HG03196 (cell line): ENCODE data around the gene ZNF595.
"Not testable (repeated sequence)": the region's sequence is repeated elsewhere in the genome, so short reads cannot be mapped to it uniquely, and the experiment has no call there.

Experiments used
- ATAC-seq: cut with Tn5 transposase; IDR thresholded peaks from one replicate; pipeline ENCODE4 v1.9.1; 2021; ENCODE audit not compliant: unreplicated experiment

The ZNF595 gene

DNA sequence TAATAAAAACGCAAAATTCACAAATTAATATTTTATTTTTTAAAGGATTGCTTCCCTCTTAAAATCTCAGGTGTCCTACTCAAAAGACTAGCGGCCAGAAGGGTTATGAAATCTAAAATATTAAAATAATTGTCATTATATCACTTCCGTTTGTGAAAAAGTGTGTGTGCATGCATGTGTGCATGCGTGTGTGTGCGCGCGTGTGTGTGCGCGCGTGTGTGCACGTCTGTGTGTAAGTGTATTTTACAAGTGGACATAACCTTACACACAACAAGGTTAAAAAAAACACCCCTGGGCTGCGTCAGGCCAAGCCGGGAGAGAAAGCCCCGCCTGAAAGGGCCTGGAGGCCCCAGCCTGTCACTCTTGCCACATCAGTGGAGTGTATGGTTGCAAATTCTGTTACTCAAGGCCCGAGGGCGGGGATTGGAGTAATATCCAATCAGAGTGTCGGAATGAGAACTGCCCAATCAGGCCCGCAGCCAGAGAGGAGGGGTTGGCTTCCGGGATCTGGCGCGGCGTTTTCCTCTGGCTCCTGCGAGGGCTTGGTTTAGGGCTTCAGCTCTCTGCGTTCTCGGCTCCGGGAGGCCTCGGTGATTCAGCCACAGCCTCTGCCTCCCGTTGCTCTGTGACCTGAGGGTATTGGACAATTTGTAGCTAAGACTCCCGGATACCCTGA lies at the start of gene ZNF595:
ZNF595 (plus strand) TSS at position 518 of the 676 bp plus-strand sequence. CDS start 168 bp downstream, outside the sequence.
- not testable (repeated sequence) for ATAC-seq

- ATAC-seq: not testable (repeated sequence)
Measured at GRCh38 chr4:9937-10870, 42.9 kb upstream of the ZNF595 start.

DNA sequence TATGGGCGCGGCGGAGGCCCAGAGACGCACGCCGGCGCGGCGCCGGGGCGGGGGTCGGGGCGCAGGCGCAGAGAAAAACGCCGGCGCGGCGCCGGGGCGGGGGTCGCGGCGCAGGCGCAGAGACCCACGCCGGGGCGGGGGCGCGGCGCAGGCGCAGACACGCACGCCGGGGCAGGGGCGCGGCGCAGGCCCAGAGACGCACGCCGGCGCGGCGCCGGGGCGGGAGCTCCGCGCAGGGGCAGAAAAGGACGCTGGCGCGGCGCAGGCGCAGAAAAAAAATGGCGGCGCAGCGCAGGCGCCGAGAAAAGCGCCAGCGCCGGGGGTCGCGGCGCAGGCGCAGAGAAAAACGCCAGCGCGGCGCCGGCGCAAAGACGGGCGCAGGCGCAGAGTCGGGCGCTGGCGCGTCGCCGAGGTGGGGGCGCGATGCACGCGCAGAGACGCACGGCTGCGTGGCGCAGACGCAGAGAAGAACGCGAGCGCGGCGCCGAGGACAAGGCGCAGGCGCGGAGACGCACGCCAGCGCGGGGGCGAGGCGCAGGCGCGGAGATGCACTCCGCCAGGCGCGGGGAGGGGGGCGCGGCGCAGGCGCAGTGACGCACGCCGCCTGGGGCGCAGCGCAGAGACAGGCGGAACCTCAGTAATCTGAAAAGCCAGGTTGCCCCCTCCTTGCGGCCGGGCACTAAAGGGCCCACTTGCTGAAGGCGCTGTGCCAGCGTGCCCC lies 41.9 kb upstream of the ZNF595 start:
- ATAC-seq: peak; percentile 43

GRCh38 chr4:11816-12417 lies 41.2 kb upstream of the ZNF595 start:
- ATAC-seq: peak; percentile 92

- not testable (repeated sequence) for ATAC-seq
Measured at GRCh38 chr4:18128-18527, 35.0 kb upstream of the ZNF595 start.

GRCh38 chr4:18589-18988 lies 34.5 kb upstream of the ZNF595 start:
- ATAC-seq: not testable (repeated sequence)

GRCh38 chr4:22882-23281 lies 30.2 kb upstream of the ZNF595 start:
- not testable (repeated sequence) for ATAC-seq

DNA sequence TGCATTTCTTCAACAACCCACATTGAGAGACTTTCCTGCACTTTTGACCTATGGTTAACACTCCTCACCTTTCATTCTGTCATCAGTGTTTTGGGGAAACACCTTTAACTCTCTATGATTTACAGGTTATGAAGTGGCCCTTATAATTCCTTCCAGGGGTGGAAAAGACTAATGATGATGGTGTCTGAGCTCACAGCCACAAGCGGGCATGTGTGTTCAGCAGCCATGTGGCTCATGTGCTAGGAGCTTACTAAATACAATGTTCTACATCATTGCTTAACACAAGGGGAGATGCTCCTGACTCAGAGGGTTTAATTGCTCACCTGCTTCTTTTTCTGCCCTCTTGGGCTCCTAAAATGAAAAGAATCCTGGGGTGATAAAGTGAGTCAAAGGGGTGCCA lies 28.8 kb upstream of the ZNF595 start:
- not testable (repeated sequence) for ATAC-seq

- ATAC-seq: not testable (repeated sequence)
Measured at GRCh38 chr4:27501-27900, 25.6 kb upstream of the ZNF595 start.

- ATAC-seq: not testable (repeated sequence)
Measured at GRCh38 chr4:28767-29542, 24.2 kb upstream of the ZNF595 start.

DNA sequence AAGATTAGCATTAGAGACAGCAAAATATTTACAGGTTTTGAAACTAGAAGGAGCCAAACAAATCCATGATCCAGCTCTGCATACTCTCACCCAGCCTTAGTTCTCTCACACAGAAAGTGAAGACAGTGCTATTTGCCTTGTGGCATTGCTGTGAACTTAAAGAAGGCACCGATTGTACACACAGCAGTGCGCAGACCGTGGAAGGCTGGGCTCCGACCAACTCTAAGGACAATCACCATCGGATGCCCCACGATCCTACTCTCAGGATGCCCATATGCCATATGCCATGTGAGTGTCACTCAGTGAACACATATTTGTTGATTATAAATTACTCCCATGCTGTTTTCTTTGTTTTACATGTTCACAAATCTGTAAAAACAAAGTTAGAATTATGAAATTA lies 19.8 kb upstream of the ZNF595 start:
- ATAC-seq: not testable (repeated sequence)

GRCh38 chr4:36559-37415 lies 16.3 kb upstream of the ZNF595 start:
- not testable (repeated sequence) for ATAC-seq

- not testable (repeated sequence) for ATAC-seq
Measured at GRCh38 chr4:38202-38601, 14.9 kb upstream of the ZNF595 start.

GRCh38 chr4:43375-43774 lies 9.7 kb upstream of the ZNF595 start:
- ATAC-seq: not testable (repeated sequence)

- ATAC-seq: not testable (repeated sequence)
Measured at GRCh38 chr4:51253-51652, 1.9 kb upstream of the ZNF595 start.

DNA sequence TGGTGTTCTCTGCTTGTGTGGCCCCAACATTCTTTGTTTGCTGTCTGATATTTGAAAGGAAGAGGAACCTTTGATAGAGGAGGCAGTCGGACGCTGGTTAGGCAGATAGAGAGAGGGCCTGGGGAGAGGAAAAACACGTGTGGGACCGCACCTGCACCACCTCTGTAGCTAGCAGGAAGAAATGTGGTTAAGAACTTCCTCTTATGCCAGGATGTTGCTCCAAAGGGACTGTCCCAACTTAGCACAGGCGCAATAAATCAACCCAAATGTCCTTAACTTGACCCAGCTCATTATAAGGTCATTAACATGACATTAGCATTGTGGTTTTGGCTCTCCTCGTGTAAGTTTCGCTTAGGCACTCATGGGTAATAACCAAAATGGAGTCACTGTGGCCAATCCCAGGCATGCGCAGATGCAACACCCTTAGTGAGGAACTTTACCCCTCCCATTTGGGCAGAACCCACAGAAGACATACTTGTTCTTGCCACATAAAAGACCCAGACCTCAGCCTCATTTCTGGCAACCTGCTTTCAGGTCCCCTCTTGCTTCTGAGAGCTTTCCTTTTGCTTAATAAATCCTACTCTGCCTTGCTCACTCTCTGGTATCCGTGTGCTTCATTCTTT lies 1.4 kb upstream of the ZNF595 start:
- ATAC-seq: peak; percentile 70

- ATAC-seq: not testable (repeated sequence)
Measured at GRCh38 chr4:53521-53920, 400 bp downstream of the ZNF595 start.

- not testable (repeated sequence) for ATAC-seq
Measured at GRCh38 chr4:64733-65132, 11.6 kb downstream of the ZNF595 start.

DNA sequence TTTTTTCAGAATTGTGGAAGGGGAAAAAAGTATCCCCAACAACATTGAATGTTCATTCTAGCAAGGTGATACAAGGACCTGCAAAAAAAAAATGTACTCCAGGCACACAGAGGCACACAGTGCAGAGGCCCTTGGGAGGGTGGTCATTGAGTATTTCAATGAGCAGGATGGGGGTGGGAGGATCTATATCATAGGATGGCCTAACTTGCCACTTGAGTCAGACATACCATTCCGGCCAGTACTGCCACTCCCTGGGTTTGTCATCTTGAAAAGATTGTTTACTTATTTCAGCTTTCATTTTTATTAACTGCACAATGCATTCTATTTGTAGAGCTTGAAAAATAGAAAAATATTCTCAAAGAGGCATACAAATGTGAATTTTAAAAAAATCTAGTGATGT lies 18.7 kb downstream of the ZNF595 start:
- ATAC-seq: no peak
